Posterior cingulate gyrus (tissue), 11 donors: ENCODE measurements around the gene RPL15.
"Not testable (repeated sequence)": the region's sequence is repeated elsewhere in the genome, so short reads cannot be mapped to it uniquely, and the experiment has no call there.

Experiments
- DNase-seq, 10 donors: peaks; one replicate each; pipeline versions ENCODE4 v3.0.0 to v3.0.0-alpha.2; 2020 to 2021; ENCODE audit warnings: mixed read lengths in 3 of 10
- intact Hi-C: fragments of 100-400 bp; cut with DNase I; formaldehyde crosslinking; loops from one replicate; pipeline ENCODE4 v1.15.1; 2023

The RPL15 gene

GRCh38 chr3:23916886-23917678, at the start of gene RPL15, which contains the start of gene NKIRAS1:
TSS of gene RPL15 (plus strand) at chr3:23917132. CDS start at chr3:23917860, 728 bp downstream.
TSS of gene NKIRAS1 (minus strand) at chr3:23916990. CDS start at chr3:23910904, 6,086 bp downstream.
- intact Hi-C loops = loop anchor here (1.0 to 10.0 kb wide), 2 partner anchors 28 to 82 kb away; partner anchors contain the start of gene NR1D2
- peak; percentile 94 to 99 (median 96) for DNase-seq

- DNase-seq = no peak
- intact Hi-C loops = no loop called here
Observed at GRCh38 chr3:23867400-23867799, 49.5 kb upstream of the RPL15 start.

GRCh38 chr3:23867838-23868237, 49.1 kb upstream of the RPL15 start:
- intact Hi-C loops = no loop called here
- DNase-seq = no peak

GRCh38 chr3:23869977-23870662, 46.8 kb upstream of the RPL15 start:
- no peak for DNase-seq
- intact Hi-C loops = no loop called here

GRCh38 chr3:23870663-23871043, 46.3 kb upstream of the RPL15 start:
- intact Hi-C loops, DNase-seq: not testable (repeated sequence)

GRCh38 chr3:23871361-23871760, 45.6 kb upstream of the RPL15 start:
- DNase-seq, intact Hi-C loops: not testable (repeated sequence)

- intact Hi-C loops = no loop called here
- no peak for DNase-seq
Observed at GRCh38 chr3:23872330-23872729, 44.6 kb upstream of the RPL15 start.

- intact Hi-C loops = no loop called here
- no peak for DNase-seq
Observed at GRCh38 chr3:23873941-23874340, 43.0 kb upstream of the RPL15 start.

- intact Hi-C loops = no loop called here
- DNase-seq = no peak
Observed at GRCh38 chr3:23874359-23875112, 42.4 kb upstream of the RPL15 start.

GRCh38 chr3:23875113-23875725, 41.7 kb upstream of the RPL15 start:
- intact Hi-C loops = no loop called here

GRCh38 chr3:23876923-23877322, 40.0 kb upstream of the RPL15 start:
- intact Hi-C loops = no loop called here
- DNase-seq = no peak

More at GRCh38 chr3:23875113-23875725, 41.7 kb upstream of the RPL15 start:
- no peak for DNase-seq

GRCh38 chr3:23877329-23877980, 39.5 kb upstream of the RPL15 start:
- no peak for DNase-seq
- intact Hi-C loops = no loop called here

- no peak for DNase-seq
Observed at GRCh38 chr3:23879485-23879884, 37.4 kb upstream of the RPL15 start.

GRCh38 chr3:23880703-23881339, 36.1 kb upstream of the RPL15 start:
- DNase-seq = no peak
- intact Hi-C loops = no loop called here

More at GRCh38 chr3:23879485-23879884, 37.4 kb upstream of the RPL15 start:
- intact Hi-C loops = no loop called here

GRCh38 chr3:23881993-23882392, 34.9 kb upstream of the RPL15 start:
- intact Hi-C loops, DNase-seq: not testable (repeated sequence)

GRCh38 chr3:23882487-23882918, 34.4 kb upstream of the RPL15 start:
- no peak for DNase-seq
- intact Hi-C loops = no loop called here

GRCh38 chr3:23884481-23884880, 32.5 kb upstream of the RPL15 start:
- intact Hi-C loops = no loop called here
- no peak for DNase-seq

GRCh38 chr3:23885210-23885609, 31.7 kb upstream of the RPL15 start:
- intact Hi-C loops = no loop called here
- no peak for DNase-seq

GRCh38 chr3:23886311-23886710, 30.6 kb upstream of the RPL15 start:
- intact Hi-C loops = no loop called here
- DNase-seq = no peak
